ENCODE results near the gene NAPA. TPM values are rescaled to one million over a fixed set of nuclear protein-coding genes. Genes with fewer than 3 reads are reported as not detected.

Gene NAPA
- polyA plus RNA-seq, 1 donor from 2014 or later, result 100 TPM

GRCh38 chr19:47479701-47480503 is 35.0 kb downstream of the NAPA start:
- H3K9ac ChIP-seq (ENCODE audit: low read length), result no peak overlapping the region
- H3K9me2 ChIP-seq (ENCODE audit: insufficient read depth, low read length), result no peaks in the 10 kb centered on the region
- no peak overlapping the region for H3K4me3 ChIP-seq (ENCODE audit: low read length)
- H3K27me3 ChIP-seq (ENCODE audit: insufficient read depth, low read depth, low read length), result no peaks in the 10 kb centered on the region
- no peaks in the 10 kb centered on the region for H4K20me1 ChIP-seq (ENCODE audit: insufficient read depth)
- H2AFZ ChIP-seq (ENCODE audit: low read depth, low read length), result no peak overlapping the region
- no peaks in the 10 kb centered on the region for H3F3A ChIP-seq (ENCODE audit: insufficient read depth, low read length, poor library complexity, severe bottlenecking)
- H3K27ac ChIP-seq (ENCODE audit: low read length), result no peak overlapping the region
- H3K9me3 ChIP-seq (ENCODE audit: low read length), result no peaks in the 10 kb centered on the region
- TF ChIP-seq EP300 (conservative IDR thresholded peaks at IDR 0.05; ENCODE audit: poor library complexity, severe bottlenecking), result no peak
- TF ChIP-seq CTCF (IDR thresholded peaks at IDR 0.05; ENCODE audit: poor library complexity, severe bottlenecking), result no peak
- TF ChIP-seq MXI1 (conservative IDR thresholded peaks at IDR 0.05; ENCODE audit: poor library complexity, severe bottlenecking), result no peak
- no peak for TF ChIP-seq RAD21 (conservative IDR thresholded peaks at IDR 0.05)
- TF ChIP-seq POLR2AphosphoS5 (IDR thresholded peaks at IDR 0.05), result no peak
- TF ChIP-seq SMC3 (conservative IDR thresholded peaks at IDR 0.05; ENCODE audit: poor library complexity), result no peak
- TF ChIP-seq, protein P1, sequence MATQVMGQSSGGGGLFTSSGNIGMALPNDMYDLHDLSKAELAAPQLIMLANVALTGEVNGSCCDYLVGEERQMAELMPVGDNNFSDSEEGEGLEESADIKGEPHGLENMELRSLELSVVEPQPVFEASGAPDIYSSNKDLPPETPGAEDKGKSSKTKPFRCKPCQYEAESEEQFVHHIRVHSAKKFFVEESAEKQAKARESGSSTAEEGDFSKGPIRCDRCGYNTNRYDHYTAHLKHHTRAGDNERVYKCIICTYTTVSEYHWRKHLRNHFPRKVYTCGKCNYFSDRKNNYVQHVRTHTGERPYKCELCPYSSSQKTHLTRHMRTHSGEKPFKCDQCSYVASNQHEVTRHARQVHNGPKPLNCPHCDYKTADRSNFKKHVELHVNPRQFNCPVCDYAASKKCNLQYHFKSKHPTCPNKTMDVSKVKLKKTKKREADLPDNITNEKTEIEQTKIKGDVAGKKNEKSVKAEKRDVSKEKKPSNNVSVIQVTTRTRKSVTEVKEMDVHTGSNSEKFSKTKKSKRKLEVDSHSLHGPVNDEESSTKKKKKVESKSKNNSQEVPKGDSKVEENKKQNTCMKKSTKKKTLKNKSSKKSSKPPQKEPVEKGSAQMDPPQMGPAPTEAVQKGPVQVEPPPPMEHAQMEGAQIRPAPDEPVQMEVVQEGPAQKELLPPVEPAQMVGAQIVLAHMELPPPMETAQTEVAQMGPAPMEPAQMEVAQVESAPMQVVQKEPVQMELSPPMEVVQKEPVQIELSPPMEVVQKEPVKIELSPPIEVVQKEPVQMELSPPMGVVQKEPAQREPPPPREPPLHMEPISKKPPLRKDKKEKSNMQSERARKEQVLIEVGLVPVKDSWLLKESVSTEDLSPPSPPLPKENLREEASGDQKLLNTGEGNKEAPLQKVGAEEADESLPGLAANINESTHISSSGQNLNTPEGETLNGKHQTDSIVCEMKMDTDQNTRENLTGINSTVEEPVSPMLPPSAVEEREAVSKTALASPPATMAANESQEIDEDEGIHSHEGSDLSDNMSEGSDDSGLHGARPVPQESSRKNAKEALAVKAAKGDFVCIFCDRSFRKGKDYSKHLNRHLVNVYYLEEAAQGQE (IDR thresholded peaks at IDR 0.05; ENCODE audit: borderline replicate concordance), result no peak
- TF ChIP-seq TAF1 (IDR thresholded peaks at IDR 0.05; ENCODE audit: low read depth), result no peak
- no peak for TF ChIP-seq EZH2 (IDR thresholded peaks at IDR 0.05; ENCODE audit: borderline replicate concordance, insufficient read depth, low read length, poor library complexity, severe bottlenecking)
- H3K79me2 ChIP-seq (replicated peaks; ENCODE audit: insufficient read depth, low read length), result no peaks in the 10 kb centered on the region
- H3K36me3 ChIP-seq (ENCODE audit: insufficient read depth, low read length), result no peaks in the 10 kb centered on the region
- no peak overlapping the region for H3K4me2 ChIP-seq (ENCODE audit: low read length)

GRCh38 chr19:47476438-47476972 is 38.4 kb downstream of the NAPA start:
- H3F3A ChIP-seq (ENCODE audit: insufficient read depth, low read length, poor library complexity, severe bottlenecking), result no peaks in the 10 kb centered on the region
- no peaks in the 10 kb centered on the region for H4K20me1 ChIP-seq (ENCODE audit: insufficient read depth)
- no peak overlapping the region for H2AFZ ChIP-seq (ENCODE audit: low read depth, low read length)
- no peaks in the 10 kb centered on the region for H3K9me3 ChIP-seq (ENCODE audit: low read length)
- no peaks in the 10 kb centered on the region for H3K79me2 ChIP-seq (replicated peaks; ENCODE audit: insufficient read depth, low read length)
- H3K4me3 ChIP-seq (ENCODE audit: low read length), result no peak overlapping the region
- H3K9me2 ChIP-seq (ENCODE audit: insufficient read depth, low read length), result no peaks in the 10 kb centered on the region
- H3K27ac ChIP-seq (ENCODE audit: low read length), result no peak overlapping the region
- H3K9ac ChIP-seq (ENCODE audit: low read length), result no peak overlapping the region
- H3K36me3 ChIP-seq (ENCODE audit: insufficient read depth, low read length), result no peaks in the 10 kb centered on the region
- no peaks in the 10 kb centered on the region for H3K27me3 ChIP-seq (ENCODE audit: insufficient read depth, low read depth, low read length)
- TF ChIP-seq EP300 (conservative IDR thresholded peaks at IDR 0.05; ENCODE audit: poor library complexity, severe bottlenecking) (no peak), RAD21 (conservative IDR thresholded peaks at IDR 0.05) (no peak), EZH2 (IDR thresholded peaks at IDR 0.05; ENCODE audit: borderline replicate concordance, insufficient read depth, low read length, poor library complexity, severe bottlenecking) (no peak), MXI1 (conservative IDR thresholded peaks at IDR 0.05; ENCODE audit: poor library complexity, severe bottlenecking) (no peak), SMC3 (conservative IDR thresholded peaks at IDR 0.05; ENCODE audit: poor library complexity) (no peak), POLR2AphosphoS5 (IDR thresholded peaks at IDR 0.05) (no peak), CTCF (IDR thresholded peaks at IDR 0.05; ENCODE audit: poor library complexity, severe bottlenecking) (no peak), TAF1 (IDR thresholded peaks at IDR 0.05; ENCODE audit: low read depth) (no peak)
- TF ChIP-seq, protein P1 (IDR thresholded peaks at IDR 0.05; ENCODE audit: borderline replicate concordance), result no peak
- no peak overlapping the region for H3K4me2 ChIP-seq (ENCODE audit: low read length)
